Liver (tissue), 9 donors: ENCODE data around the gene SH3RF3. TPM values are rescaled to one million over a fixed set of nuclear protein-coding genes. Genes with fewer than 3 reads are reported as not detected.

Source experiments
- DNase-seq: peaks from one replicate; pipeline ENCODE4 v3.0.0-alpha.2; 2017; ENCODE audit warnings: low spot score
- H3K27ac ChIP-seq, 2 donors: one replicate each; pipeline ENCODE4 v1.7.0; 2013; ENCODE audit warnings: inconsistent platforms in 2 of 2, low read length in 2 of 2, control low read depth in 1 of 2, low read depth in 1 of 2, mild to moderate bottlenecking in 1 of 2
- H3K27me3 ChIP-seq, 4 donors: one replicate each; pipeline versions ENCODE4 v1.6.1 to v1.7.0; 2013; ENCODE audit warnings: low read length in 3 of 4, inconsistent platforms in 1 of 4, mild to moderate bottlenecking in 1 of 4, moderate library complexity in 1 of 4; ENCODE audit not compliant: control insufficient read depth in 4 of 4, insufficient read depth in 4 of 4
- H3K36me3 ChIP-seq, 4 donors: one replicate each; pipeline versions ENCODE4 v1.6.1 to v1.7.0; 2013; ENCODE audit warnings: low read length in 3 of 4, mild to moderate bottlenecking in 3 of 4, low read depth in 1 of 4, moderate library complexity in 1 of 4; ENCODE audit not compliant: control insufficient read depth in 4 of 4, insufficient read depth in 3 of 4
- H3K4me1 ChIP-seq, 4 donors: one replicate each; pipeline versions ENCODE4 v1.6.1 to v1.7.0; 2013; ENCODE audit warnings: low read length in 3 of 4, mild to moderate bottlenecking in 3 of 4, moderate library complexity in 1 of 4; ENCODE audit not compliant: control insufficient read depth in 4 of 4, insufficient read depth in 4 of 4
- H3K4me3 ChIP-seq, 3 donors: one replicate each; pipeline versions ENCODE4 v1.6.1 to v1.7.0; 2013; ENCODE audit warnings: low read length in 3 of 3, control low read depth in 1 of 3, low read depth in 1 of 3, mild to moderate bottlenecking in 1 of 3
- H3K9ac ChIP-seq, 2 donors: one replicate each; pipeline ENCODE4 v1.7.0; 2013; ENCODE audit warnings: low read length in 2 of 2, mild to moderate bottlenecking in 2 of 2, moderate library complexity in 2 of 2, control low read depth in 1 of 2, low read depth in 1 of 2
- H3K9me3 ChIP-seq, 4 donors: one replicate each; pipeline versions ENCODE4 v1.6.1 to v1.7.0; 2013; ENCODE audit warnings: low read length in 3 of 4; ENCODE audit not compliant: control insufficient read depth in 4 of 4
- FOXA1 ChIP-seq: IDR thresholded peaks from 2 replicates; pipeline ENCODE4 v1.6.1; 2016; ENCODE audit warnings: antibody characterized with exemption
- FOXA2 ChIP-seq: IDR thresholded peaks from 2 replicates; pipeline ENCODE4 v1.6.1; 2016; ENCODE audit warnings: antibody characterized with exemption
- RAD21 ChIP-seq, 2 donors: IDR thresholded peaks; 2 replicates each; pipeline ENCODE4 v1.6.1; 2016; ENCODE audit warnings: antibody characterized with exemption in 2 of 2, mild to moderate bottlenecking in 2 of 2
- SP1 ChIP-seq: IDR thresholded peaks from 2 replicates; pipeline ENCODE4 v1.6.1; 2018; ENCODE audit warnings: antibody characterized with exemption, mild to moderate bottlenecking
- TAF1 ChIP-seq: conservative IDR thresholded peaks from 2 replicates; pipeline ENCODE4 v1.6.1; 2016; ENCODE audit warnings: antibody characterized with exemption, mild to moderate bottlenecking
- YY1 ChIP-seq: IDR thresholded peaks from 2 replicates; pipeline ENCODE4 v1.6.1; 2016; ENCODE audit warnings: antibody characterized with exemption, mild to moderate bottlenecking
- WGBS: extraction: QIAGEN DNeasy Blood & Tissue Kit; methylation state at CpG from one replicate; pipeline ENCODE4 v1.1.7; 2013; 5-methylcytosine and 5-hydroxymethylcytosine counted together
- polyA plus RNA-seq, 2 donors: library from polyadenylated mRNA; stranded (reverse) in 1 of 2; unstranded in 1 of 2; fragments of 200-250 nt in 1 of 2; fragments of >200 nt in 1 of 2; fragmentation: Nextera tagmentation in 1 of 2; extraction: Ambion mirVana in 1 of 2; gene quantifications; one replicate each; pipeline versions ENCODE4 v1.2.1 to v1.2.3, GENCODE V29; 2013 to 2015
- total RNA-seq, 2 donors: library from RNA; depleted of rRNA; stranded (reverse); fragments of >200 nt; gene quantifications; one replicate each; pipeline ENCODE4 v1.2.3, GENCODE V29; 2014
- TF ChIP-seq, protein P1 (sequence below): IDR thresholded peaks from 2 replicates; pipeline ENCODE4 v1.6.1; 2016; ENCODE audit warnings: antibody characterized with exemption, mild to moderate bottlenecking
- TF ChIP-seq, protein P2 (sequence below): IDR thresholded peaks from 2 replicates; pipeline ENCODE4 v1.6.1; 2016; ENCODE audit warnings: antibody characterized with exemption
- TF ChIP-seq, protein P3 (sequence below): IDR thresholded peaks from 2 replicates; pipeline ENCODE4 v1.6.1; 2016; ENCODE audit warnings: antibody characterized with exemption
- TF ChIP-seq, protein P4 (sequence below): fragments of 150-350 bp; IDR thresholded peaks from 2 replicates; pipeline ENCODE4 v1.5.1; 2017; ENCODE audit warnings: improper control_type of control experiment, low read depth, low read length; ENCODE audit not compliant: missing input control
- donor health status: healthy.
- donor health status: healthy.
- donor health status: healthy.
- donor health status: healthy.
- donor health status: healthy.

Gene SH3RF3
- total and polyA plus RNA-seq, 4 donors, result 0.11 to 1.0 (median 0.54) TPM

DNA sequence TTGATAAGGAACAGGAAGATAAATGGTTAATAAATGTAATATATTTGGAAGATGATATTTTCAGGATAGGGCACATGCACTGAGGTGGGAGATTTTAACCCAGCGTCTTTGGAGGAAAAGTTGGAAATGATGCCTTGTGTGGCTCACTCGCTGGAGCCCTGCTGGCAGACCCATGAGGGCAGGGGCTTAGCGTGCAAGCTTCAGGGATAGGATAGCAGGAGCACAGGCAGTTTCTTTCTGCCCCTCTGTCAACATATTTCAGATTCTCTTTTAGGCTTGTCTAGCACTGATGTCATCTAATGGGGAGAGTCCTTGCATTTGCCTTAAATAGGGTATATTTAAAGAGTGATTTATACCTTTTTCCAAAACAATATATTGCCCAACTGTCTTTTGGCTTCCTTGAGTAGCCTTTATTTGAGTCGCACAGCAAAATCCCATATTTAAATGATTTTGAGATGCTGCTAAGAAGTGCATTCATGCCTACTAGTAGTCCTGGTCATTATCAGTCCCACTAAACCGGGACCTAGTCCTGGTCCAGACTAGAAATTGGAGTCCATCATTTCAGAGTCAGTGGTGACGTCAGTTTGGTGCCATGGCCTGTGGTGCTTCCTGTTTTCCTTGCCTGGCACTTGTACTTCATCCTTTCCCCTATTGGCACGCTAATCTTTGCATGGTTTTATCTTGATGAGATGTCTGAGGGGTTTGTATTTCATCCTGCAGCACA lies 45.8 kb downstream of the SH3RF3 start:
- Histone ChIP-seq H3K9me3 (peaks cover 1 to 3% (median 3%) of the 10 kb centered on the region in 4 donors), H3K4me3 (no peak overlapping the region), H3K27me3 (no peaks in the 10 kb centered on the region), H3K36me3 (no peaks in the 10 kb centered on the region), H3K27ac (no peak overlapping the region), H3K4me1 (peaks cover 0 to 4% (median 0%) of the 10 kb centered on the region in 4 donors), H3K9ac (no peak overlapping the region)
- DNase-seq, result no peak
- TF ChIP-seq, protein P1, sequence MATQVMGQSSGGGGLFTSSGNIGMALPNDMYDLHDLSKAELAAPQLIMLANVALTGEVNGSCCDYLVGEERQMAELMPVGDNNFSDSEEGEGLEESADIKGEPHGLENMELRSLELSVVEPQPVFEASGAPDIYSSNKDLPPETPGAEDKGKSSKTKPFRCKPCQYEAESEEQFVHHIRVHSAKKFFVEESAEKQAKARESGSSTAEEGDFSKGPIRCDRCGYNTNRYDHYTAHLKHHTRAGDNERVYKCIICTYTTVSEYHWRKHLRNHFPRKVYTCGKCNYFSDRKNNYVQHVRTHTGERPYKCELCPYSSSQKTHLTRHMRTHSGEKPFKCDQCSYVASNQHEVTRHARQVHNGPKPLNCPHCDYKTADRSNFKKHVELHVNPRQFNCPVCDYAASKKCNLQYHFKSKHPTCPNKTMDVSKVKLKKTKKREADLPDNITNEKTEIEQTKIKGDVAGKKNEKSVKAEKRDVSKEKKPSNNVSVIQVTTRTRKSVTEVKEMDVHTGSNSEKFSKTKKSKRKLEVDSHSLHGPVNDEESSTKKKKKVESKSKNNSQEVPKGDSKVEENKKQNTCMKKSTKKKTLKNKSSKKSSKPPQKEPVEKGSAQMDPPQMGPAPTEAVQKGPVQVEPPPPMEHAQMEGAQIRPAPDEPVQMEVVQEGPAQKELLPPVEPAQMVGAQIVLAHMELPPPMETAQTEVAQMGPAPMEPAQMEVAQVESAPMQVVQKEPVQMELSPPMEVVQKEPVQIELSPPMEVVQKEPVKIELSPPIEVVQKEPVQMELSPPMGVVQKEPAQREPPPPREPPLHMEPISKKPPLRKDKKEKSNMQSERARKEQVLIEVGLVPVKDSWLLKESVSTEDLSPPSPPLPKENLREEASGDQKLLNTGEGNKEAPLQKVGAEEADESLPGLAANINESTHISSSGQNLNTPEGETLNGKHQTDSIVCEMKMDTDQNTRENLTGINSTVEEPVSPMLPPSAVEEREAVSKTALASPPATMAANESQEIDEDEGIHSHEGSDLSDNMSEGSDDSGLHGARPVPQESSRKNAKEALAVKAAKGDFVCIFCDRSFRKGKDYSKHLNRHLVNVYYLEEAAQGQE, result no peak
- TF ChIP-seq, protein P2, sequence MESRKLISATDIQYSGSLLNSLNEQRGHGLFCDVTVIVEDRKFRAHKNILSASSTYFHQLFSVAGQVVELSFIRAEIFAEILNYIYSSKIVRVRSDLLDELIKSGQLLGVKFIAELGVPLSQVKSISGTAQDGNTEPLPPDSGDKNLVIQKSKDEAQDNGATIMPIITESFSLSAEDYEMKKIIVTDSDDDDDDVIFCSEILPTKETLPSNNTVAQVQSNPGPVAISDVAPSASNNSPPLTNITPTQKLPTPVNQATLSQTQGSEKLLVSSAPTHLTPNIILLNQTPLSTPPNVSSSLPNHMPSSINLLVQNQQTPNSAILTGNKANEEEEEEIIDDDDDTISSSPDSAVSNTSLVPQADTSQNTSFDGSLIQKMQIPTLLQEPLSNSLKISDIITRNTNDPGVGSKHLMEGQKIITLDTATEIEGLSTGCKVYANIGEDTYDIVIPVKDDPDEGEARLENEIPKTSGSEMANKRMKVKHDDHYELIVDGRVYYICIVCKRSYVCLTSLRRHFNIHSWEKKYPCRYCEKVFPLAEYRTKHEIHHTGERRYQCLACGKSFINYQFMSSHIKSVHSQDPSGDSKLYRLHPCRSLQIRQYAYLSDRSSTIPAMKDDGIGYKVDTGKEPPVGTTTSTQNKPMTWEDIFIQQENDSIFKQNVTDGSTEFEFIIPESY, result no peak
- TF ChIP-seq SP1, result no peak
- TF ChIP-seq FOXA2, result no peak
- TF ChIP-seq TAF1, result no peak
- 82% methylated on average over 7 of the region's 7 CpGs for WGBS

DNA sequence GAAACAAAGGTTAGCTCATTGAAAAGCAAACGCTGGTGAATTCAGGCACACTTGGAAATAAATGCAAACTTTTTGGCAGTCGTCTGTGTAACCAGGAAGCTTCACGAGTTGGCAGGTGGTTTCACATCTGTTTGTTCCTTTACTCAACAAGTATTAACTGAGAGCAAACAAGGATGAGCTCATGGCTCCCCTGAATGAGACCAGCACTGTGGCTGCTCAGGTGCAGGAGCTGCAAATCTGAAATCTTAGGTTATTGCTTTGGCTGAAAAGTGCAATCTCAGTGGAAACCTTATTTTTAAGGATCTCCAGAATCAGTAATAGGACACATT lies 46.3 kb downstream of the SH3RF3 start:
- Histone ChIP-seq H3K27me3 (no peaks in the 10 kb centered on the region), H3K9ac (no peak overlapping the region), H3K4me3 (no peak overlapping the region), H3K4me1 (peaks cover 0 to 4% (median 0%) of the 10 kb centered on the region in 4 donors), H3K9me3 (peaks cover 1 to 3% (median 3%) of the 10 kb centered on the region in 4 donors), H3K27ac (no peak overlapping the region), H3K36me3 (no peaks in the 10 kb centered on the region)
- TF ChIP-seq YY1 (no peak), FOXA1 (no peak), RAD21 (IDR thresholded peaks at IDR 0.05) (no peak)
- TF ChIP-seq, protein P3, sequence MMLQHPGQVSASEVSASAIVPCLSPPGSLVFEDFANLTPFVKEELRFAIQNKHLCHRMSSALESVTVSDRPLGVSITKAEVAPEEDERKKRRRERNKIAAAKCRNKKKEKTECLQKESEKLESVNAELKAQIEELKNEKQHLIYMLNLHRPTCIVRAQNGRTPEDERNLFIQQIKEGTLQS, result no peak
- TF ChIP-seq, protein P4, sequence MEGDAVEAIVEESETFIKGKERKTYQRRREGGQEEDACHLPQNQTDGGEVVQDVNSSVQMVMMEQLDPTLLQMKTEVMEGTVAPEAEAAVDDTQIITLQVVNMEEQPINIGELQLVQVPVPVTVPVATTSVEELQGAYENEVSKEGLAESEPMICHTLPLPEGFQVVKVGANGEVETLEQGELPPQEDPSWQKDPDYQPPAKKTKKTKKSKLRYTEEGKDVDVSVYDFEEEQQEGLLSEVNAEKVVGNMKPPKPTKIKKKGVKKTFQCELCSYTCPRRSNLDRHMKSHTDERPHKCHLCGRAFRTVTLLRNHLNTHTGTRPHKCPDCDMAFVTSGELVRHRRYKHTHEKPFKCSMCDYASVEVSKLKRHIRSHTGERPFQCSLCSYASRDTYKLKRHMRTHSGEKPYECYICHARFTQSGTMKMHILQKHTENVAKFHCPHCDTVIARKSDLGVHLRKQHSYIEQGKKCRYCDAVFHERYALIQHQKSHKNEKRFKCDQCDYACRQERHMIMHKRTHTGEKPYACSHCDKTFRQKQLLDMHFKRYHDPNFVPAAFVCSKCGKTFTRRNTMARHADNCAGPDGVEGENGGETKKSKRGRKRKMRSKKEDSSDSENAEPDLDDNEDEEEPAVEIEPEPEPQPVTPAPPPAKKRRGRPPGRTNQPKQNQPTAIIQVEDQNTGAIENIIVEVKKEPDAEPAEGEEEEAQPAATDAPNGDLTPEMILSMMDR, result no peak
- no peak for DNase-seq
- 39% methylated on average over 3 of the region's 3 CpGs for WGBS
